Mucosa of rectum (tissue), 2 donors: Measurements from ENCODE around the gene DNAJC13.

ENCODE experiments used
- H3K27ac ChIP-seq, 2 donors: one replicate each; pipeline ENCODE4 v1.7.0; 2013; ENCODE audit warnings: inconsistent platforms in 2 of 2, low read depth in 2 of 2, low read length in 2 of 2
- H3K27me3 ChIP-seq, 2 donors: one replicate each; pipeline ENCODE4 v1.7.0; 2013; ENCODE audit warnings: low read length in 2 of 2; ENCODE audit not compliant: control insufficient read depth in 2 of 2, insufficient read depth in 2 of 2
- H3K36me3 ChIP-seq, 2 donors: one replicate each; pipeline ENCODE4 v1.7.0; 2013; ENCODE audit warnings: low read length in 2 of 2; ENCODE audit not compliant: control insufficient read depth in 2 of 2, insufficient read depth in 2 of 2
- H3K4me1 ChIP-seq, 2 donors: one replicate each; pipeline ENCODE4 v1.7.0; 2013; ENCODE audit warnings: low read length in 2 of 2, mild to moderate bottlenecking in 1 of 2; ENCODE audit not compliant: control insufficient read depth in 2 of 2, insufficient read depth in 2 of 2
- H3K4me3 ChIP-seq, 2 donors: one replicate each; pipeline ENCODE4 v1.7.0; 2013; ENCODE audit warnings: low read length in 2 of 2
- H3K9ac ChIP-seq, 2 donors: one replicate each; pipeline ENCODE4 v1.7.0; 2013; ENCODE audit warnings: low read length in 2 of 2, low read depth in 1 of 2, mild to moderate bottlenecking in 1 of 2
- H3K9me3 ChIP-seq, 2 donors: one replicate each; pipeline ENCODE4 v1.7.0; 2013; ENCODE audit warnings: low read length in 2 of 2; ENCODE audit not compliant: control insufficient read depth in 2 of 2
- donor health status: healthy.
- donor health status: Normal muscosa, but diverticular disease.

DNAJC13 gene

DNA sequence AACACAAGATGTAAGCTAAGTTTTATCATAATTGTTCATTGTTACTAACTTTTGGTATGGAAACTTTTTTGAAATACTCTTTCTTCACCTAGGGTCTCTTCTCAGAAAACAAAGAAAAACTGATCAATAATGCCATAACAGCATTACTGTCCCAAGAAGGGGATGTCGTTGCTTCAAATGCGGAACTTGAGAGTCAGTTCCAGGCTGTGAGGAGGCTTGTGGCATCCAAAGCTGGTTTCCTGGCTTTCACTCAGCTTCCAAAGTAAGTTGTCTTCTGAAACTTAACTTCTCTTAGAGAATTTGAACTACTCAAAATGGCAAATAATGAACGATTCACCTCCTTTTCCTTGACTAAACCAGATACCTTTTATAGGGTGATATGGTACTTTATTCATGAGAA lies 39.3 kb downstream of the DNAJC13 start:
- H3K4me1 ChIP-seq = no peaks in the 10 kb centered on the region
- H3K9me3 ChIP-seq = no peaks in the 10 kb centered on the region
- H3K4me3 ChIP-seq = no peak overlapping the region
- no peaks in the 10 kb centered on the region for H3K27me3 ChIP-seq
- H3K36me3 ChIP-seq = peaks cover 65 to 68% of the 10 kb centered on the region in 2 donors
- H3K27ac ChIP-seq = no peak overlapping the region
- H3K9ac ChIP-seq = no peak overlapping the region

DNA sequence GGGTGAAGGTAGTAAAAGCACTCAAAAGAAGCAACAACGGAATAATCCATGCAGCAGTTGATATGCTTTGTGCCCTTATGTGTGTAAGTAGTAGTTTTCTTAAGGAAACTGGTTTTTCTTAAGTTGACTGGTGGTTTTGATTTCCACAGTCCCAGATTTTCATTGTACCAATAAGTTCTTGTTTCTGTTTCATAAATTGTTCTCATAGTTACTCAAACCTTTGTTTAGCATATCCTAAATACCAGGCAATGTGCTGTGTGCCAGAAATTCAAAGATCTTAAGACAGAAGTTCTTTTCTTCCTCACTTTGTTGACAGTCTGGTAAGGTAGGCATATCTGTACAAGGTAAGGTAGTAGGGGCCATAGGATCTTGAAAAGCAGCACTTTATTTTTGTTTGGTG lies 40.0 kb downstream of the DNAJC13 start:
- no peaks in the 10 kb centered on the region for H3K27me3 ChIP-seq
- no peaks in the 10 kb centered on the region for H3K4me1 ChIP-seq
- no peak overlapping the region for H3K9ac ChIP-seq
- H3K27ac ChIP-seq = no peak overlapping the region
- no peaks in the 10 kb centered on the region for H3K9me3 ChIP-seq
- peaks cover 59 to 64% of the 10 kb centered on the region in 2 donors for H3K36me3 ChIP-seq
- H3K4me3 ChIP-seq = no peak overlapping the region

DNA sequence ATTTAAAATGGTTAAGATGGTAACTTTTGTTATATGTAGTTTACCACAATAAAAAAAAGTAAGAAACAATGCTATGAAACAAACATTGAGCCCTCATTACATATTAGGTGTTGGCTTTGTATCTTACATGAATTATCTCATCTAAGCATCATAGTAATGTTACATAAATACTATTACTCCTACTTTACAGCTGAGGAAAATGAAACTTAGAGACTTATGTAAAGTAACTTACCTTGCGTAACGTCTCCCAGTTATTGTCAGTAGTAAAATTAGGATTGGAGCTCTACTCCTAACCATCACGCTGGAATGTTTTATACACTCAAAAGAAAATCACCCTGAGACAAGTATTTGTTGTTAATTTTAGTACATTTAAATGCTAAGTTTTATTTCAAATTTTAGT lies 42.2 kb downstream of the DNAJC13 start:
- H3K27ac ChIP-seq = no peak overlapping the region
- no peak overlapping the region for H3K9ac ChIP-seq
- peaks cover 62 to 64% of the 10 kb centered on the region in 2 donors for H3K36me3 ChIP-seq
- no peaks in the 10 kb centered on the region for H3K4me1 ChIP-seq
- no peaks in the 10 kb centered on the region for H3K27me3 ChIP-seq
- no peak overlapping the region for H3K4me3 ChIP-seq
- H3K9me3 ChIP-seq = no peaks in the 10 kb centered on the region

DNA sequence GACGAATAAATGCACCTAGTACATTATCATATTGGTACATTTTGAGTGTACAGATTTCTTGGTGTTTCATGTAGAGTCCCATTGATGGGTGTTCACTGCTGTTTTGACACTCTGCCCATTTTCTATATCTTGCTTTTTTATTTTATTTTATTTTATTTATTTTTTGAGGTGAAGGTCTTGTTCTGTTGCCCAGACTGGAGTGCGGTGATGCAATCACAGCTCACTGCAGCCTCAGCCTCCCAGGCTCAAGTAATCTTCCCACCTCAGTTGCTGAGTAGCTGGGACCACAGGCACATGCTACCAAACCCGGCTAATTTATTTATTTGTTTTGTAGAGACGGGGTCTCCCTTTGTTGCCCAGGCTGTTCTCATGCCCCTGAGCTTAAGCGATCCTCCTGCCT lies 44.2 kb downstream of the DNAJC13 start:
- Histone ChIP-seq H3K9ac (no peak overlapping the region), H3K4me1 (no peaks in the 10 kb centered on the region), H3K27ac (no peak overlapping the region), H3K36me3 (peaks cover 53 to 55% of the 10 kb centered on the region in 2 donors), H3K4me3 (no peak overlapping the region), H3K27me3 (no peaks in the 10 kb centered on the region), H3K9me3 (no peaks in the 10 kb centered on the region)

DNA sequence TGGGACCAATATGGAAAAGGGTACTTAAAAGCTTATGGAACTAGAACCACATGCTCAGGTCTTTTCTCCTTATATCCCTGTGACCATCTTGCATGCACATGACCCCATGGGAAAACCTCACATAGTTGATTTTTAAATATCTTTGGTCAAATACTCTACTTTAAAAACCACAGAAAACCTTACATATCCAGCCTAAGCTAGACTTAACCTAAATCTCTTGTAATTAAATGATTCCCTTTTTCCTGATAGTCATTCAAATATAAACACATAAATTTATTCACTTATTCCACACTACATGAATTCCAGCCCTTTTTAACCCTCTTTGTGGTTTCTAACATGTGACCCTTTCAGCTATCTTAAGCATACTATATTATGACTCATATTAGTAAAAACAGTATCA lies 46.8 kb downstream of the DNAJC13 start:
- Histone ChIP-seq H3K27ac (no peak overlapping the region), H3K27me3 (no peaks in the 10 kb centered on the region), H3K36me3 (peaks cover 41 to 46% of the 10 kb centered on the region in 2 donors), H3K9ac (no peak overlapping the region), H3K9me3 (no peaks in the 10 kb centered on the region), H3K4me3 (no peak overlapping the region), H3K4me1 (no peaks in the 10 kb centered on the region)

DNA sequence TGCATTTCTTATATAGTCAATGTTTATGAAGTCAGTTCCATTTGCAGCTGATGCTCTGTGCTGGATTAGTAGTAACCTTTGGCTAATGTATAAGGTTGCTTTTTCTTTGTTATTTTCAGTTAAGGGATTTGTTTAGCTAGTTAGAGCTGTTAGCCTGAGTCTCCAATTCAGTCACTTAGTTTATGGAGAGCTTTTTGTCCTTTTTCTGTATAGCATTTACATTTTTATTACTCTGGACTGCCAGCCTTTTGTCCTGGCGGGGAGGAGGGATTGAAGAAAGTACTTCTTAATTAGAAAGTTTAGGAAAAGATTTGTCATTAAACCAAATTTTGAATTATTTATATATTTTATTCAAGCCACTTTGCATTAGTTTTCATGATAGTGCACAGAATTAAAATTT lies 52.0 kb downstream of the DNAJC13 start:
- no peak overlapping the region for H3K27ac ChIP-seq
- no peak overlapping the region for H3K4me3 ChIP-seq
- H3K9ac ChIP-seq = no peak overlapping the region
- H3K9me3 ChIP-seq = no peaks in the 10 kb centered on the region
- no peaks in the 10 kb centered on the region for H3K27me3 ChIP-seq
- H3K36me3 ChIP-seq = peaks cover 34 to 37% of the 10 kb centered on the region in 2 donors
- no peaks in the 10 kb centered on the region for H3K4me1 ChIP-seq

DNA sequence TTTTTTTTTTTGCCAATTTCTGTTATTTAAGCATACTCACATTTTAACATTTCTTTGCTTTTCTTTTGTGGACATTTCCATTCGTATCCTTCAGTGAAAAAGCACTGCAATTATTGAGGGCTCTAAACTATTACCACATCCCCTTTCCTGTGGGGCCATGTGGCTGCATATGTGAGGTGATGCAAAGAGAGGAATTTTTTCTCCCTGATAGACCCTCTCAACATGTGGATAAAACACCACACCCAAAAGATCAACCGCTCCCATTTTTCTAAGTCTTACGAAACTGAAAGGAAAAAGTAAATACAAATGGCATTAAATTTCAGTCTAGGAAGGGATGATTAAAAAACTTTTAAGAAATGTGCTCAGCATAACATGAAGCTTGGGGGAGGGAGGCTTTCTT lies 68.8 kb downstream of the DNAJC13 start:
- peaks cover 0 to 7% of the 10 kb centered on the region in 2 donors for H3K4me1 ChIP-seq
- no peak overlapping the region for H3K9ac ChIP-seq
- no peak overlapping the region for H3K27ac ChIP-seq
- no peaks in the 10 kb centered on the region for H3K9me3 ChIP-seq
- peaks cover 31 to 36% of the 10 kb centered on the region in 2 donors for H3K36me3 ChIP-seq
- H3K4me3 ChIP-seq = no peak overlapping the region
- H3K27me3 ChIP-seq = no peaks in the 10 kb centered on the region

DNA sequence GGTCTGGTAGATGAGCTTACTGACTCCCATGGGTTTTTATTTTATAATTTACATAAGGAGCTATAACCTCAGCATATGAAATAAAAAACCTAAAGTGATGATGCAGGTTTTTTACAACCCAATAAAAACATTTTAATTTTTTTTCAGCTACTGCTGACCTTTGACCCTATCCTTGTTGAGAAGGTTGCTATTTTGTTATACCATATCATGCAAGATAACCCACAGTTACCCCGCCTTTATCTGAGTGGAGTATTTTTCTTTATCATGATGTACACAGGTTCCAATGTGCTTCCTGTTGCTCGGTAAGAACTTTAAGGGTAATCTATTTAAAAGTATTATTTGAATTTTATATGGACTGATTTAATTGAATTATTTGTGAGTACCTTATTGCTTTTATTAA lies 70.8 kb downstream of the DNAJC13 start:
- Histone ChIP-seq H3K4me1 (peaks cover 0 to 7% of the 10 kb centered on the region in 2 donors), H3K36me3 (peaks cover 33 to 41% of the 10 kb centered on the region in 2 donors), H3K9me3 (no peaks in the 10 kb centered on the region), H3K27me3 (no peaks in the 10 kb centered on the region), H3K27ac (peak overlapping the region; percentile 42 to 65), H3K4me3 (no peak overlapping the region), H3K9ac (no peak overlapping the region)

DNA sequence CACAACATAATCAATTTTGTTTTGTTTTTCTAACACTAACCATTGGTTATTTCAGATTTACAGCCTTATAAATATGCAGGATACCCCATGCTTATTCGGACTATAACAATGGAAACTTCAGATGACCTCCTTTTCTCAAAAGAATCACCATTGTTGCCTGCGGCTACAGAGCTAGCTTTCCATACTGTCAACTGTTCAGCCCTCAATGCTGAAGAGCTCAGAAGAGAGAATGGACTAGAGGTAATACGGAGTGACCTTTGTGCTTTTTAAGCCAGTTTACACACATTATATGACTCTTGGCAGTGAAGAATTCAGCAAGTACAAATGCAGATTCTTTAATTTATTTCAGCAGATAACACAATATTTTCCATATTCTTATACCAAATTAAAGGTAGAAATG lies 81.8 kb downstream of the DNAJC13 start:
- peaks cover 66 to 67% of the 10 kb centered on the region in 2 donors for H3K36me3 ChIP-seq
- peak overlapping the region in 1 of 2 donors; percentile 25 for H3K27ac ChIP-seq
- no peaks in the 10 kb centered on the region for H3K9me3 ChIP-seq
- H3K4me1 ChIP-seq = peaks cover 0 to 16% of the 10 kb centered on the region in 2 donors
- H3K27me3 ChIP-seq = no peaks in the 10 kb centered on the region
- H3K9ac ChIP-seq = no peak overlapping the region
- H3K4me3 ChIP-seq = no peak overlapping the region

DNA sequence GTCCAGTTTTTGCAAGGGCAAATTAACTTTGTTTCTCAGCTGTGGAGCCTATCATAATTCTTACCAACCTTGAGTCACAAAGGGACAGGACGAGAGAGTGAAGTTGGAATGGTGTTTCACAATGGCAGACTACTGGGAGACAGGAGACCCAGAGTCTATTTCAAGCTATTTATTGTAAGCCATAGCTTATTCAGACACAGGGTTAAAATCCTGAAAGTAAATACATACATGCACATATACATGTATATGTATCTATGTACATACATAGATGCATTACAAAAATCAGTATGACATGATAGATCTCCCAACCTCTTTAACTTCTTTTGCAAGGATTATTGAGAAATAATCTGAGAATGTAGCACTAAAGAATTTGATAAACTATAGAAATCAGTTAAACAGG lies 86.3 kb downstream of the DNAJC13 start:
- H3K36me3 ChIP-seq = peaks cover 54 to 67% of the 10 kb centered on the region in 2 donors
- no peak overlapping the region for H3K4me3 ChIP-seq
- H3K4me1 ChIP-seq = peaks cover 5 to 30% of the 10 kb centered on the region in 2 donors
- H3K27ac ChIP-seq = no peak overlapping the region
- H3K9ac ChIP-seq = no peak overlapping the region
- H3K9me3 ChIP-seq = no peaks in the 10 kb centered on the region
- no peaks in the 10 kb centered on the region for H3K27me3 ChIP-seq

DNA sequence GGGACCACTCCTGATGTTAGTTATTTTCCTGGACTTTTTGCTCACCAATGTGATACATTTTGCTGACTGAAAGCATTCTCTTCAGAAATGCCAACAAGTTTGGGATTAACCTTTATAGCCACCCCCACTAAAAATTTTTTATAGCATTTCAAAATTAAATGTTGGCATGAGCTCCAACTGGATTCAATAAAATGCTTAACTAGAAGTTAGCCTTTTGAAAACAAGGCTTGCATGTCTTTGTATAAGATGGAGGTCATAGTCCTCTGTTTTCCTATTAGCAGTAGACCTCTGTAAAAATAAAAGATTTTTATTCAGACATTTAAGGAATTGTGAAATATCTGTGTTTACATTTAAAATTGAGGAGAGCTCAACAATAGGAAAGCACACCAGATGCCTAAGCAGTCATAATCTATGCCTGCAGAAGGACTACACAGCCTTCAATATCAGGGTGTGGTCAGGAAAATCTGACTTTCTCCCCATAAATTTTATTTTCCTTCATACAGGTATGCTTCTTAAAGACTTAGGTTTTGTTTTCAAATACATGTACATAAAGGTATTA lies 87.2 kb downstream of the DNAJC13 start:
- no peak overlapping the region for H3K4me3 ChIP-seq
- H3K9ac ChIP-seq = no peak overlapping the region
- H3K36me3 ChIP-seq = peaks cover 59 to 67% of the 10 kb centered on the region in 2 donors
- no peaks in the 10 kb centered on the region for H3K9me3 ChIP-seq
- H3K27me3 ChIP-seq = no peaks in the 10 kb centered on the region
- no peak overlapping the region for H3K27ac ChIP-seq
- H3K4me1 ChIP-seq = peaks cover 5 to 30% of the 10 kb centered on the region in 2 donors
